Subcutaneous abdominal adipose tissue (tissue), 5 donors: ENCODE data around the gene NUDT8.
"Not testable (repeated sequence)": the region's sequence is repeated elsewhere in the genome, so short reads cannot be mapped to it uniquely, and the experiment has no call there.

Experiments
- H3K27ac ChIP-seq: one replicate; pipeline ENCODE4 v1.7.0; 2013; ENCODE audit warnings: low read depth, mild to moderate bottlenecking, inconsistent platforms, low read length, moderate library complexity
- H3K27me3 ChIP-seq, 5 donors: one replicate each; pipeline ENCODE4 v1.7.0; 2013; ENCODE audit warnings: low read length in 5 of 5, inconsistent platforms in 1 of 5; ENCODE audit not compliant: control insufficient read depth in 5 of 5, insufficient read depth in 4 of 5
- H3K36me3 ChIP-seq, 5 donors: one replicate each; pipeline ENCODE4 v1.7.0; 2013; ENCODE audit warnings: low read length in 5 of 5; ENCODE audit not compliant: control insufficient read depth in 5 of 5, insufficient read depth in 5 of 5
- H3K4me1 ChIP-seq, 5 donors: one replicate each; pipeline ENCODE4 v1.7.0; 2013; ENCODE audit warnings: low read length in 5 of 5, mild to moderate bottlenecking in 3 of 5, moderate library complexity in 1 of 5; ENCODE audit not compliant: control insufficient read depth in 5 of 5, insufficient read depth in 5 of 5
- H3K4me3 ChIP-seq, 5 donors: one replicate each; pipeline ENCODE4 v1.7.0; 2013; ENCODE audit warnings: low read length in 5 of 5, low read depth in 1 of 5
- H3K9ac ChIP-seq, 5 donors: one replicate each; pipeline ENCODE4 v1.7.0; 2013; ENCODE audit warnings: low read length in 5 of 5, mild to moderate bottlenecking in 4 of 5, moderate library complexity in 3 of 5
- H3K9me3 ChIP-seq, 5 donors: one replicate each; pipeline ENCODE4 v1.7.0; 2013; ENCODE audit warnings: low read length in 5 of 5; ENCODE audit not compliant: control insufficient read depth in 5 of 5
- donor health status: healthy.
- donor health status: healthy.
- donor health status: healthy.
- donor health status: healthy.
- donor health status: healthy.

The NUDT8 gene

GRCh38 chr11:67659651-67660165, 30.0 kb upstream of the NUDT8 start:
- H3K36me3 ChIP-seq, H3K9me3 ChIP-seq, H3K27me3 ChIP-seq, H3K27ac ChIP-seq, H3K9ac ChIP-seq, H3K4me3 ChIP-seq, H3K4me1 ChIP-seq: not testable (repeated sequence)

- Histone ChIP-seq H3K4me3 (no peak overlapping the region), H3K9ac (peak overlapping the region in 1 of 5 donors; percentile 10), H3K9me3 (no peaks in the 10 kb centered on the region), H3K36me3 (no peaks in the 10 kb centered on the region), H3K4me1 (peaks cover 0 to 3% (median 0%) of the 10 kb centered on the region in 5 donors), H3K27me3 (peaks cover 0 to 9% (median 0%) of the 10 kb centered on the region in 5 donors), H3K27ac (no peak overlapping the region)
These were observed 27.6 kb upstream of the NUDT8 start for GRCh38 chr11:67657300-67657699.

- Histone ChIP-seq H3K9me3 (no peaks in the 10 kb centered on the region), H3K36me3 (no peaks in the 10 kb centered on the region), H3K9ac (no peak overlapping the region), H3K27me3 (peaks cover 0 to 10% (median 0%) of the 10 kb centered on the region in 5 donors), H3K27ac (no peak overlapping the region), H3K4me1 (peaks cover 0 to 3% (median 0%) of the 10 kb centered on the region in 5 donors), H3K4me3 (no peak overlapping the region)
These were observed 26.7 kb upstream of the NUDT8 start for GRCh38 chr11:67656278-67656922.

- Histone ChIP-seq H3K27ac (no peak overlapping the region), H3K4me1 (peaks cover 0 to 15% (median 7%) of the 10 kb centered on the region in 5 donors), H3K27me3 (peaks cover 0 to 22% (median 6%) of the 10 kb centered on the region in 5 donors), H3K9ac (no peak overlapping the region), H3K4me3 (no peak overlapping the region), H3K36me3 (peaks cover 0 to 2% (median 0%) of the 10 kb centered on the region in 5 donors), H3K9me3 (peaks cover 0 to 4% (median 0%) of the 10 kb centered on the region in 5 donors)
These were observed 24.5 kb upstream of the NUDT8 start for GRCh38 chr11:67654225-67654624.

GRCh38 chr11:67652965-67653845, 23.5 kb upstream of the NUDT8 start:
- peaks cover 0 to 4% (median 0%) of the 10 kb centered on the region in 5 donors for H3K9me3 ChIP-seq
- H3K9ac ChIP-seq, result no peak overlapping the region
- H3K27ac ChIP-seq, result no peak overlapping the region
- peaks cover 0 to 2% (median 0%) of the 10 kb centered on the region in 5 donors for H3K36me3 ChIP-seq
- peaks cover under 1 to 26% (median 13%) of the 10 kb centered on the region in 5 donors for H3K27me3 ChIP-seq
- H3K4me1 ChIP-seq, result peaks cover 0 to 20% (median 7%) of the 10 kb centered on the region in 5 donors
- H3K4me3 ChIP-seq, result no peak overlapping the region

GRCh38 chr11:67651976-67652781, 22.4 kb upstream of the NUDT8 start:
- Histone ChIP-seq H3K4me1 (peaks cover 0 to 20% (median 7%) of the 10 kb centered on the region in 5 donors), H3K9me3 (peaks cover 0 to 4% (median 0%) of the 10 kb centered on the region in 5 donors), H3K27ac (no peak overlapping the region), H3K36me3 (peaks cover 0 to 2% (median 0%) of the 10 kb centered on the region in 5 donors), H3K9ac (no peak overlapping the region), H3K4me3 (no peak overlapping the region), H3K27me3 (peaks cover 6 to 28% (median 19%) of the 10 kb centered on the region in 5 donors)

GRCh38 chr11:67649634-67650510, 20.1 kb upstream of the NUDT8 start:
- H3K27ac ChIP-seq, result no peak overlapping the region
- peaks cover 0 to 2% (median 0%) of the 10 kb centered on the region in 5 donors for H3K36me3 ChIP-seq
- peaks cover 0 to 24% (median 7%) of the 10 kb centered on the region in 5 donors for H3K4me1 ChIP-seq
- H3K4me3 ChIP-seq, result peak overlapping the region in 4 of 5 donors; percentile 41 to 65 (median 51)
- H3K9ac ChIP-seq, result no peak overlapping the region
- peaks cover 0 to 4% (median 0%) of the 10 kb centered on the region in 5 donors for H3K9me3 ChIP-seq
- peaks cover 11 to 33% (median 28%) of the 10 kb centered on the region in 5 donors for H3K27me3 ChIP-seq

- H3K4me3 ChIP-seq, result peak overlapping the region in 1 of 5 donors; percentile 41
- no peak overlapping the region for H3K27ac ChIP-seq
- H3K36me3 ChIP-seq, result peaks cover 0 to 2% (median 0%) of the 10 kb centered on the region in 5 donors
These were observed 19.3 kb upstream of the NUDT8 start for GRCh38 chr11:67648796-67649613.

More at GRCh38 chr11:67648796-67649613, 19.3 kb upstream of the NUDT8 start:
- H3K9me3 ChIP-seq, result peaks cover 0 to 7% (median 2%) of the 10 kb centered on the region in 5 donors
- peaks cover 11 to 32% (median 28%) of the 10 kb centered on the region in 5 donors for H3K27me3 ChIP-seq
- peaks cover 0 to 24% (median 7%) of the 10 kb centered on the region in 5 donors for H3K4me1 ChIP-seq
- no peak overlapping the region for H3K9ac ChIP-seq
